Cardiac fibroblast (primary cell): ENCODE measurements around the gene ATAT1.
"Not testable (repeated sequence)": the region's sequence is repeated elsewhere in the genome, so short reads cannot be mapped to it uniquely, and the experiment has no call there.

Source experiments
- DNase-seq, 2 donors: peaks; one replicate each; pipeline versions ENCODE4 v3.0.0 to v3.0.0-alpha.2; 2010; ENCODE audit warnings: low read depth in 2 of 2
- H3K4me3 ChIP-seq, 2 donors: replicated peaks in 1 of 2; 1 replicate in 1 of 2; 2 replicates in 1 of 2; pipeline ENCODE4 v1.5.1; 2011; ENCODE audit warnings: low read depth in 2 of 2, low read length in 2 of 2, mild to moderate bottlenecking in 2 of 2, moderate library complexity in 1 of 2
- TF ChIP-seq, protein P1 (sequence below): IDR thresholded peaks from one replicate; pipeline ENCODE4 v1.5.1; 2011; ENCODE audit warnings: low read depth, mild to moderate bottlenecking, low read length, inconsistent platforms

The ATAT1 gene

DNA sequence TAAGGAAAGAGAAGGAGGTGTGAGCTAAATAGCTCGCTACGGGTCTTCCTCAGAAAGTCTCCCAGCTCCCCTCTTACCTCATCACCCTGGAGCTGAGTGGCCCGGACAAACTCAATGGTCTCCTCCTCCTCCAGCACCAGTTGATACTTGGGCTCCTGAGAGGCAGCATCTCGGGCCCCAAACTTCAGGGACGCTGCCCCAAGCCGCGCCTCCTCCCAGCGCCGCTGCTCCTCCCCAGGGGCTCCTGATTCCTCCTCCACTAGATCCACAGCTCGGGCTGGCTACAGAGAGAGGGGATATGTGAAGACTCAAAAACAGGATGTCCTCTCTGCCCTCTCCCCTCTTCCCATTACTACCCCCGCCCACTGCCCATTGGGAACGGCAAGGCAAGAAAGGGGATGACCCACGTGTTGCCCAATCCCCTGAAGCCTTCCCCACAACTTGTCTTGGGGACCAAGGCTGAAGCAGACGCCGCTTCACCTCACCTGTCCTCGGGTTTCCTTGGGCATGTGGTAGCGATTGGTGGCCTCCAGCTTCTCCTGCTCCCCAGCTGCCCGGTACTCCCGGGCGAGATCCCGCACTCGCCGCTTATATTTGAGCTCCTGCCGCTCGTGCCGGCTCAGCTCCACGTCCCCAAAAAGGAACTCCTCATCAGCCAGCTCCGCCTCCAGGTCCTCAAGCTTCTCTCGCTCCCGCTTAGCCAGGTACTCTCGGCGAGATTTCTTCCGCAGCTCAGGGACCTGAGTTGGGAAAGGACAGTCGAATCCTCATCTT, 38.5 kb downstream of the ATAT1 start:
- no peak overlapping the region for H3K4me3 ChIP-seq
- DNase-seq = no peak
- TF ChIP-seq, protein P1, sequence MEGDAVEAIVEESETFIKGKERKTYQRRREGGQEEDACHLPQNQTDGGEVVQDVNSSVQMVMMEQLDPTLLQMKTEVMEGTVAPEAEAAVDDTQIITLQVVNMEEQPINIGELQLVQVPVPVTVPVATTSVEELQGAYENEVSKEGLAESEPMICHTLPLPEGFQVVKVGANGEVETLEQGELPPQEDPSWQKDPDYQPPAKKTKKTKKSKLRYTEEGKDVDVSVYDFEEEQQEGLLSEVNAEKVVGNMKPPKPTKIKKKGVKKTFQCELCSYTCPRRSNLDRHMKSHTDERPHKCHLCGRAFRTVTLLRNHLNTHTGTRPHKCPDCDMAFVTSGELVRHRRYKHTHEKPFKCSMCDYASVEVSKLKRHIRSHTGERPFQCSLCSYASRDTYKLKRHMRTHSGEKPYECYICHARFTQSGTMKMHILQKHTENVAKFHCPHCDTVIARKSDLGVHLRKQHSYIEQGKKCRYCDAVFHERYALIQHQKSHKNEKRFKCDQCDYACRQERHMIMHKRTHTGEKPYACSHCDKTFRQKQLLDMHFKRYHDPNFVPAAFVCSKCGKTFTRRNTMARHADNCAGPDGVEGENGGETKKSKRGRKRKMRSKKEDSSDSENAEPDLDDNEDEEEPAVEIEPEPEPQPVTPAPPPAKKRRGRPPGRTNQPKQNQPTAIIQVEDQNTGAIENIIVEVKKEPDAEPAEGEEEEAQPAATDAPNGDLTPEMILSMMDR = no peak

DNA sequence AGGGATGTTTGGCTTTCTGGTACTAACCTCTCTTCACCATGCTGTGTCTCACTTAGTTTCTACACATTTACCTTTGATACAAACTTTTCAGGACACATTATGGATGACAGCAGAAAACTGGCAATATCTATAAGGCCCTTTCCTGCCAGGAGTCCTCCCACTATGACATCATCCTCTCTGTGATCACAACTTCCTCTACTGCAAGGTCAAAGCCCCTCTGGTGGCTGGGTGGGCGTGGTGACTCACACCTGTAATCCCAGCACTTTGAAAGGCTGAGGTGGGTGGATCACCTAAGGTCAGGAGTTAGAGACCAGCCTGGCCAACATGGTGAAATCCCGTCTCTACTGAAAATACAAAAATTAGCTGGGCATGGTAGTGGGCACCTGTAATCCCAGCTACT, 39.6 kb downstream of the ATAT1 start:
- H3K4me3 ChIP-seq, DNase-seq: not testable (repeated sequence)

DNA sequence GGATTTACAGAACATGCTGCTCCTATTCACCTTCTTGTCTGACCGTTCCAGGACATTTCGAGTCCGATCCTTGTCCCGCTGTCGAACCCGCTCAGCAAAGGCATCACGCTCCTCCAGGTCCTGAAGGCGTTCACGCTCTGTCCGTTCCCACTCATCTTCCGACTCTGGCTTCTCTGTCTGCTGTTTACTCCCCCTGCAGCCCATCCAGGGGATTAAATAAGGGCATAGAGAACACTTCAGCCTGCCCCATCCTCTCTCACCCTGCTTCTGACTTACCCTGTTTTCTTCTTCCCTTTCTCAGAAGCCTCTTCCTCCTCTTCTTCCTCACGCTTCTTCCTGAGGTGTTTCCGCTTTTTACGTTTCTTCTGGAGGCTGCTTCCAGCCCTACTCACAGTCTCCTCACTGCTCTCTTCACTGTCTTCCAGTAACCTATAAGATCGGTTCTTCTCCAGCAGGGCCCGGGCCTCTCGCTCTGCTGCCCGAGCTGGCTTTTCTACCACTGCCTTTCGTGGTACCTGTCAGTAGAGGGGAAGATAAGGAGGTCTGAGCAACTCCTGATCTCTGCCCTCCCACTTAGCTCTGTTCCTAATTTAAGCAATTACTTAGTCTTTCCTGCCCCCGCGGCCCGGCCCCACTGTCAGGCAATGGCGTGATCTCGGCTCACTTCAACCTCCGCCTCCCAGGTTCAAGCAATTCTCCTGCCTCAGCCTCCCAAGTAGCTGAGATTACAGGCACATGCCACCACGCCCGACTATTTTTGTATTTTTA, 44.3 kb downstream of the ATAT1 start:
- no peak overlapping the region for H3K4me3 ChIP-seq
- TF ChIP-seq, protein P1 = peak; percentile 36
- DNase-seq = no peak

DNA sequence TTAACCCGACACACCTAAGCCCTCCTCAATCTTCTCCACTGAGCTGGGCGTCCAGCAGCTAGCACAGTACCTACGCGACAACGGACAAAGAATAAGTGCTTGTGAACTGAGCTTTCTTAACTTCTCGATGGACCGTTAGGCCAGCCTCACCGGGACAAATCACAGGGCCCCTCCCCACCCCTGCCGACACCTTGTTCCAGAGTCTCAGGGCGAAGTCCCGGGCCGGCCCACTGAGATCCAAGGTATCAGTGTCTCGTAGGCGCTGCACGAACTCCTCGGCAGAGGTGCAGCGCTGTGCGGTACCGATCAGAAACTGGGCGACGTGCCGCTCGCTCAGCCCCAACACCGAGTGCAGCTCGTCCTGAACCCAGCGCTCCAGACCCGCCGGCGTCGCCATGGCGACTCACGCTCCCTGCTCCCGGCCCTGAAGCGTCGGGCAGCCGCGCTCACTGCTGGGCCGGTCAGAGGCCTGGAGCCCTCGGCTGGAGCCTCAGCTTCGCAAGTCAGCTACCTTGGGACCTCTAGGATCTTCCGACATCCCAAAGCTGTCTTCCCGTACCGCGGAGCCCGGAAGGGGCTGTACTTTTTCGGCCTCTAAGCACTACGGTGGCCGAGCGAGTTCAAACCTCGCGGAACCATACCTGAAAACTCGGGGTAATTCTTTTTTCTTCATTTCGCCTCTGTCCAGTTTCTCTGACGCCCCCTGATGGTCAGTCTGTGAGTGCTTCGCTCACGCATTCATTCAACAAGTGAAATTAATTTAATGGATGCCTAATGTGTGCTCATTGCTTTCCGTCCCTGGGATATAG, 46.0 kb downstream of the ATAT1 start, which contains the start of gene DHX16:
Gene DHX16, minus strand, starts transcription at position 562 of the 809 bp plus-strand sequence. Its CDS starts 165 bp downstream, at position 397.
- peak; percentile 99 for DNase-seq

DNA sequence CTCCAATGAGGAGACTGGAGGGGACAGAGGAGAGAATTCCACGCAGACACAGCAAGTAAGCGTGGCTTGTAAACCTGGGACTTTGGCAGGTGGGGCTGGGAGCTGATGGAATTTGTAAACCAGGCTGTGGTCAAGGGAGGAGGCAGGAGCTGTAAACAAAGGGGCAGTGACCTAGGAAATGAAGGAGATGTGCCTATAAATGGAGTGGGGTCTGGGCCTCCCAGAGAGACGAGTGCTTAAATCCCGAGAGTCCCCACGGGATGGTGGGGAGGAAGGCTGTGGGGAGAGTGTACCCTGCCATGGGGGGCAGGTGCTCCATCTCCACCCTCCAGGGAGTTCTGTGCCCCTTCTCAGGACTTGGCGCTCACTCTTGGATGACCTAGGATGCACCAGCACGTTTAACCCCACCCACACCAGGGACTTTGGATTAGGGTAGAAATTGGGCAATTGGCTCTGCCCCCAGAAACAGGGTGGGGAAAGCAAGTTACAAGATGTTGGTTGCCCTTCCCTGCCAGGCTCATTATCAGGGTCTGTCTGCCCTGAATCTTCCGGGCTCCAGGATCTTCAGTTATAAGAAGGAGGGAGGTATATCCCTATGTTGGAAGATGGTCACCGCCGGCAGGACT, 50.1 kb downstream of the ATAT1 start:
- DNase-seq = no peak
- H3K4me3 ChIP-seq = no peak overlapping the region
- TF ChIP-seq, protein P1 = no peak

More for the DNA sequence above, 46.0 kb downstream of the ATAT1 start, which contains the start of gene DHX16:
- TF ChIP-seq, protein P1 = peak; percentile 85
- peak within 1 kb of the TSS; percentile 95 for H3K4me3 ChIP-seq

DNA sequence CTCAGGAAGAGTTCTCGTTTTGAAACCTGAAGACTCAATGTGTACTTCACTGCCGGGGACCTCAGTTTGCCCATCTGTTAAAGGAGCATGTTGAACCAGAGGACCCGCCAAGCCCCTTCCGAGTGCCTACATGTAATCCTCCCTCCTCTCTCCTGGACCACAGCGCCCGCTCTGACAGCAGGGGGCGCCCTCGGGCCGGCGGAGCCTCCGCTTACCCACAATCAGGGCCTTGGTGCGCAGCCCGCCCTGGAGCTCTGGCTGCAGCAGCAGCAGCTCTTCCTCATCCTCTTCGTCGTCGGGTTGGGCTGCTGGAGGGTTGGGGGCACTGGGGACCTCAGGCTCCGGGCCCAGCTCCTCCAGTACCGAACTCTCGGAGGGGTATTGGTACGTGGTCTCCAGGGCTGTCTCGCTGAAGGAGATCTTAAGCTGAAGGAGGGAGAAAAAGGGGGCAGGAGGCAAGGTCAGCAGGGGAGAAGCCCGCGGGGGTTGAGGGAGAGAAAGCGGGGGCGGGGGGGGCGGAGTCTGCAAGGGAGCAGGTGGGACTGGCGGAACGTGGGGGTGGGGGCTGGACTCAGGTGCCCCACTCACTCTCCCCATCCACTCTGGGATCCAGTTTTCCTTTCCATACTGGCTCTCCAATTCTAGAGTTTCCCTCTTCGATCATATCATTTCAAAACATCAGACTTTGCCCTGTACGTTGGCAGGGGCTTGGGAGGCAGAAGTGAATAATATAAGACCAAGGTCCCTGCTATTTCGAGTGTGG, 52.5 kb downstream of the ATAT1 start:
- TF ChIP-seq, protein P1 = peak; percentile 95
- peak; percentile 84 to 86 for DNase-seq
- peak overlapping the region in 1 of 2 donors; percentile 39 for H3K4me3 ChIP-seq
